Stimulated activated CD8-positive, alpha-beta memory T cell treated with anti-CD3 and anti-CD28 coated beads, Interleukin-15, amount 100 ng/mL, for 24 hours (primary cell): Measurements from ENCODE around the gene NAP1L4.
A peak's percentile ranks its signal among the peaks of the same experiment; 100 is the strongest.

Experiments
- DNase-seq: peaks from one replicate; pipeline ENCODE4 v3.0.0-alpha.2; 2020; ENCODE audit warnings: low read depth

Gene NAP1L4

GRCh38 chr11:2904153-2905052 lies 87.7 kb downstream of the NAP1L4 start:
- DNase-seq, result no peak

DNA sequence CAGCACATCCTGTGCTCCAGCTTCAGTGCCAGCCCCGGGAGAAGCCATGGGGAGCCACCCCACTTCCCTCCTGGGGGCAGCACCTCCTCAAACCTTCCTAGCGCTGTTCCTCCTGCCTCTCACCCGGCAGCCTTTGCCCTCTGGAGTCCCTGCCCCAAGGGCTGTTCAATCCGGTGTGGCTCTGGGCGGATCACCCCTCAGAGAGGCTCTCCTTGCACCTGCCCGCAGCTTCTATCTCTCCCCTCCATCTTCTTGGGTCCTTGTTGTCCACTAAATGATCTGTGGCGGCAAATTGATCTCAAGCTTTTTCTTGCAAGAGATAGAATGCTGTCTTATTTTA lies 88.5 kb downstream of the NAP1L4 start:
- DNase-seq, result no peak

GRCh38 chr11:2902784-2903671 lies 89.1 kb downstream of the NAP1L4 start:
- no peak for DNase-seq

GRCh38 chr11:2901854-2902783 lies 90.0 kb downstream of the NAP1L4 start:
- DNase-seq, result peak; percentile 78

- DNase-seq, result no peak
These were observed 90.8 kb downstream of the NAP1L4 start for GRCh38 chr11:2901196-2901796.

- no peak for DNase-seq
These were observed 92.9 kb downstream of the NAP1L4 start for GRCh38 chr11:2899080-2899783.

DNA sequence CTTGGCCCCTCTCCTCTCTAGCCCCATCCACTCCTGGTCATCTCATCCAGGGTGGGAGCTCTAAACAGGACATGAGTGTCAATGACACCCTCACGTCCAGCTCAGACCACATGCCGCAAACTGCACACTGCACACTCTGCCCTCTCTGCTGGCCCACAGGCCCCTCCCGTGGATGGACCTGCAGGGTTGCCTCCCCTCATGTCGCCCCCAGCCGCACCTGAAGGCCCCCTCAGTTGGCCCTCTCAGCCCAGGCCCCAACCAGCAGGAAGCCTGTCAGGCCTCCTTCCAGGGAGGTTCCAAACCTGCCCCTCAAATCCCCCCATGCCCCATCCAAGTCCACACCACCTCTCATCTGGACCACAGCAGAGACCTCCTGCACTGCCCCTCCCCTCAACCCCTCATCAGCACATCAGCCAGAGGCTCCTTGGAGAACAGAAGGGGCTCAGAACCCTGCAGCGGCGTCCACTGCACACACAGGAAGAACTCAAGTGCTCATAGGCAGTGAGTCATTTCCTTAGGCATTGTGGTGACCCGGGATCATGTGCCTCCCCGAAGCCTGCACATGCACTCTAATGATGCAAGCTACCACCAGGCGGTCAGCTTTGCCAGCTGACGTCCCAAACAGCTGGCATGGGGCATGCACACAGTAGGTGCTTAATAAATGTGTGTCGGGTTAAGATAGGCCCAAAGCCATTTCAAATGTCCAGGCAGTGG lies 93.6 kb downstream of the NAP1L4 start:
- no peak for DNase-seq

DNA sequence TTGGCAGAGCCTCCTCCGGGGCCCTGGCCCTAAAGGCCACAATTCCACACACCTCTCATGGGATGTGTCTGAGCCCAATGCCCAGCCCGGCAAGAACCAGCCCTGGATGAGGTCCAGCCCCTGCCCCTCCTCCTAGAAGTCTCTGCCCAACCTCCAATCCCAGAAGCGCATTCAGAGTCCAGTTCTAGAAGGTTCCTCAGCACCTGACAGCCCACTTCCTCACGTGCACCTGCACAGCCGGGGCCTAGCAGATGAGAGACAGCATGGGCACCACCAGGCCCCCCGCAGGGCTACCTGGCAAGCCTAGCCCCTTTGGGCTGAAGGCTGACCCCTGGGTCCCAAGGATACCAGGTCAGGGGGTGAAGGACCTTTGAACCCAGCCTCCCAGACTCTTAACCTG lies 95.1 kb downstream of the NAP1L4 start:
- no peak for DNase-seq

DNA sequence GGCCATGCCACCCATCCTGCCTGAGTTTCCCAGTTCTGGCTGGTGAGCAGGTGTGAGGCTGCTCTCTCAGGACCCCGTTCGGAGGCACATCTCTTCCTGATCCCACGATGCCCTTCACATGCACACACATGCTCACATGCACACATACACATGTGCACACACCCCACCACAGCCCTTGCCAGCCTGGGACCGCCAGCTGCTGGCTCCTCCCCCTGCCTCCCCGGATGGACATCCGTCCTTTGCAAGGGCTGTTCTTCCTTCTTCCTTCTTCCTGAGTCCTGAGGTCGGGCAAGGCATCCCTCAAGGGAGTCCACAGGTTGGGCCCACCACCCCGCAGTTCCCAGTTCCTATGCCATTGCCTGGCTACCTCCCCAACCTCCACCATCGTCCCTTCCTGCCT lies 96.1 kb downstream of the NAP1L4 start:
- no peak for DNase-seq
